GM12874 (cell line): ENCODE data around the gene TSHZ2.

Experiments
- CTCF ChIP-seq: IDR thresholded peaks from 2 replicates; pipeline ENCODE4 v1.5.1; 2011; ENCODE audit warnings: low read depth, mild to moderate bottlenecking, control low read depth, low read length, moderate library complexity; ENCODE audit not compliant: insufficient read depth

Gene TSHZ2, protein sequence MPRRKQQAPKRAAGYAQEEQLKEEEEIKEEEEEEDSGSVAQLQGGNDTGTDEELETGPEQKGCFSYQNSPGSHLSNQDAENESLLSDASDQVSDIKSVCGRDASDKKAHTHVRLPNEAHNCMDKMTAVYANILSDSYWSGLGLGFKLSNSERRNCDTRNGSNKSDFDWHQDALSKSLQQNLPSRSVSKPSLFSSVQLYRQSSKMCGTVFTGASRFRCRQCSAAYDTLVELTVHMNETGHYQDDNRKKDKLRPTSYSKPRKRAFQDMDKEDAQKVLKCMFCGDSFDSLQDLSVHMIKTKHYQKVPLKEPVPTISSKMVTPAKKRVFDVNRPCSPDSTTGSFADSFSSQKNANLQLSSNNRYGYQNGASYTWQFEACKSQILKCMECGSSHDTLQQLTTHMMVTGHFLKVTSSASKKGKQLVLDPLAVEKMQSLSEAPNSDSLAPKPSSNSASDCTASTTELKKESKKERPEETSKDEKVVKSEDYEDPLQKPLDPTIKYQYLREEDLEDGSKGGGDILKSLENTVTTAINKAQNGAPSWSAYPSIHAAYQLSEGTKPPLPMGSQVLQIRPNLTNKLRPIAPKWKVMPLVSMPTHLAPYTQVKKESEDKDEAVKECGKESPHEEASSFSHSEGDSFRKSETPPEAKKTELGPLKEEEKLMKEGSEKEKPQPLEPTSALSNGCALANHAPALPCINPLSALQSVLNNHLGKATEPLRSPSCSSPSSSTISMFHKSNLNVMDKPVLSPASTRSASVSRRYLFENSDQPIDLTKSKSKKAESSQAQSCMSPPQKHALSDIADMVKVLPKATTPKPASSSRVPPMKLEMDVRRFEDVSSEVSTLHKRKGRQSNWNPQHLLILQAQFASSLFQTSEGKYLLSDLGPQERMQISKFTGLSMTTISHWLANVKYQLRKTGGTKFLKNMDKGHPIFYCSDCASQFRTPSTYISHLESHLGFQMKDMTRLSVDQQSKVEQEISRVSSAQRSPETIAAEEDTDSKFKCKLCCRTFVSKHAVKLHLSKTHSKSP (N-terminal part only)

DNA sequence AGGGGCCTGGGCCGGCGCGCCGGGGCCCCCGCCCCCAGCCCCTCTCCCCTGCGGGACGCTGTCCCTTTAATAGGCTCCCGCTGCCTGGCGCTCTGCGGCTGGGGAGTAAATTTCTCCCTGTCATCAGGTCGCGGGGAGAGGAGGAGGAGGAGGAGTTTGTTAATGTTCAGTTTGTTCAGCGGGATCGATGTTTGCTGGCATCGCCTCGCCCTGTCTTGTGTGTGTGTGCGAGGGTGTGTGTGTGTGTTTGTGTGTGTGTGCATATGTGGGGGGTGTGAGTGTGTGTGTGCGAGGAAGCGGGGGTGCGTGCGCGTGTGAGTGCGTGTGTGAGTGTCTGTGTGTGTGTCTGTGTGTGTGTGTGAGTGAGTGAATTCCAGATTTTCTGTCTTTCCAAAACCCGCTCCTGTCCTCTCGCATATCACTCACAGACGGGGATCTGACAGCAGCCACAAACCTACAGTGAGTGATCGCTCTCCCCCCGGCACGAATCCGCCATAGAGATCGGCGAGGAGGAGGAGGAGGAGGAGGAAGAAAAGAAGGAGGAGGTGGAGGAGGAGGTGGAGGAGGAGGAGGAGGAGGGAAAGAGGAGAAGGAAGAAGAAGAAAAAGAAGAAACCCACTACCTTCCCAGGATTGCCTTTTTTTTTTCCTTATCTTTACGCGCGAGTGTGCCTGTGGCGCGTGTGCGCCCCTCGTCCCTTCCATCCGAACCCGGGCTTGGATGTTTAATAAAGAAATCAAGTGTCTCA, at the start of gene TSHZ2:
TSHZ2 (plus strand) TSS at position 169 of the 748 bp plus-strand sequence. CDS start 936 bp downstream, outside the sequence.
- TF ChIP-seq CTCF: no peak

DNA sequence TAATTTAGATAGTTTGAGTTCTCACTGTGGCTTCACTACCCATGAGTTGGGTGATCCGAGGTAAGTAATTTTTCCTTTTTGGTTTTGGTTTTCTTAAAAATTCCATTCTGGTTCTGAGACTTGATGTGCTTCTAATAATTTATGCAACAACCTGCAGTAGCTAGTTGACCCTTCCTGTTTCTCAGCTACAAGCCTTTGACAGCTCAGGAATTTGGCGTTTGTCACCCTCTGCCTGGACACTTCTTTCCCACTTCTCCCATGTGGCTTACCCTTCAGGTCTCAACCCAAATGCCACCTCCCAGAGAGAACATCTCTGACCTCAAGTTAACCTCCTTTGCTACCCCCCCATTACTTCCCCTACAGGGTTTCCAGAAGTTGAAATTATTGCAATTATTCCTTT, 49.7 kb upstream of the TSHZ2 start:
- no peak for TF ChIP-seq CTCF

DNA sequence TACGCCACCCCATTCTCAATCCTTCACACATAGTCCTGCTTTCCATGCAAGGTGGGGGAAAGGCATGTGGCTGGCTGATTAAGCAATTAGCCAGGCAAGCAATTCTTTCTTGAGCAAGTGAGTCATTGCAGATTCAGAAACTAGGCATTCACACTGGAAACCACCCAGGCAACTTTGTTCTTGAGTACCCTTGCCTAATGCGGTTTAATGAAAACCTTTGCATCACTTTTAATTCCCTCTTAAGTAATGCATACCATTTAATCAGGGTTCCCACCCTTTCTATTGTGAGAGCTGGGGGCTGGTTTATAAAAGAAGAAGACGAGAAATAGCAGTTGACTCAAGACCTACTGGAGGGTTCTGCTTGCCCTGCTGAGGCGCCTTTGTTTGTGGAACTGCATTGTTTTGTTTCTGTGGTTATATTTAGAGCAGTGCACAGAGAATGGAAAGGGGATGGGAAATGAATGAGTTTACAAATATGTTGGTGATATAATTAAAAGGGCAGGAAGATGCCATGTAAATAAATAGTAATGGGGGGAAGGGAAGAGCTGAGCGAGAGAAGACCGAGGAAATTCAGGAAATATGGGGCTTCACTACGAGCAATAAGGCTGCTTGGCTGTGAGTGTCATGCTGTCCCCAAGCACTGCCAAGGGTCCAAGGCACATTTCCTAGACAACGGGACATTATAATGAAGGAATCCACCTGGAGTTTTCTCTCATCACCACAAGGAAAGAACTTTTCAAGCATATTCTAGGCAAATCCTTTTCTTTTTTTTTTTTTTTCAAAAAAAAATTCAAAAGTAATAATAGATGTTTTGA, 48.8 kb upstream of the TSHZ2 start:
- no peak for TF ChIP-seq CTCF

DNA sequence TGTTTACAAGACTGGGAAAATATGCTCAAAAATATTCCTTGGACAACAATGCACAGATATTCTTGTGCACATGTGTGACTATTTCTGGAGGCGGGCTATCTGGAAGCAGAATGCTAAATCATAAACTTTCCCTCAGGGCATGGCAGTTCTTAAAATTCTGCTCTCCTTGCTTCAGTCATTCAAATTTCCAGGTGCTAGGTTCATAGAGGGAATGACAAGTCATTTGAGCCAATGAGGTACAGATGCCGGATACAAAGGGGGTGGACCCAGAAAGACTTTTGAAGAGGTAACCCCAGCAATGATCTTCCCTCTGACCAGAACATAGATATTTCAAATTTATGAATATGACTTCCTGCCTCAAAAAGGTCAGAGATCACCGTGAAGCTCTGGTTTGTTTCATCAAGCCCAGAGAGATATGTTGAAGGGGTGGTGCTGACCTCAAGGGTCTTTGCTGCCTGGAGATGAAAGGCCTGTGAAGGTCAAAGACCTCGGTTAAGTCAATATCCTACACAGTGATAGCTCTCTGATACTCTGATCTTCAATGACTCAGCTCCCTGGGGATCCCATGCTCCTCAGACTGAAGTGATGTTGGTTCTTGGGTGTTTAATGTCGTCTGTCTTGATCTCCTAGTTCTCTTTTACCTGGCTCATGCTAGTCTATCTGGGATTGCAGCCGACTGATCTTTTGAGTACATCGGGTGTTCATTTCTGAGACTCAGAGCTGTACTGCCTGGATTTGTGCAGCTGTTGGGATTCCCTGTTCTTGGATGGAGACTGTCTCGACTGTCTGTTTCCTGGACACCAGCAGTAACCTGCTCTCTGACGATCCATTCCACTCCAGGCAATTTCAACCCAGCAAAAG, 47.5 kb upstream of the TSHZ2 start:
- no peak for TF ChIP-seq CTCF

GRCh38 chr20:52926505-52926904, 45.7 kb upstream of the TSHZ2 start:
- no peak for TF ChIP-seq CTCF

GRCh38 chr20:52933867-52934266, 38.3 kb upstream of the TSHZ2 start:
- no peak for TF ChIP-seq CTCF
